HepG2 (cell line): ENCODE measurements around the gene SMTNL1. TPM values are rescaled to one million over a fixed set of nuclear protein-coding genes. Genes with fewer than 3 reads are reported as not detected.

ENCODE experiments used
- ATAC-seq: fragments of 200-7000 bp; cut with Tn5 transposase; 3 replicates; pipeline ENCODE4 v1.9.1; 2020; ENCODE audit warnings: mild to moderate bottlenecking, moderate library complexity
- BruUV-seq: library from RNA; stranded (reverse); fragments of 400-500 nt; replicated peaks from 2 replicates; lab custom pipeline; 2021; lab: Mats Ljungman, UMichigan
- CTCF ChIA-PET: fragments of 300-600 bp; formaldehyde crosslinking; extraction: SDS; loops from one replicate; lab custom pipeline; 2021; ENCODE audit warnings: low total read pairs, inconsistent platforms, low intra/inter-chr PET ratio; lab: Yijun Ruan, JAX
- POLR2A ChIA-PET: fragments of 350-600 bp; sonication (Branson Sonifier 250); formaldehyde crosslinking; loops from one replicate; lab custom pipeline; 2020; ENCODE audit warnings: antibody characterized with exemption, inconsistent platforms; lab: Yijun Ruan, JAX
- DNase-seq: peaks from one replicate; pipeline ENCODE4 v3.0.0-alpha.2; 2015; ENCODE audit warnings: low spot score
- FAIRE-seq: peaks from 3 replicates; lab custom pipeline; 2011; peaks lifted over from hg19 to GRCh38; lab: Jason Lieb, UNC
- H2AFZ ChIP-seq: one replicate; pipeline ENCODE4 v1.6.1; 2011; ENCODE audit warnings: low read length, inconsistent platforms
- H3K27ac ChIP-seq: fragments of 300-600 bp; 3 replicates; pipeline ENCODE4 v1.8.0; 2011; ENCODE audit warnings: mixed run types, mild to moderate bottlenecking, mixed read lengths, low read length, inconsistent platforms; ENCODE audit not compliant: insufficient read depth; ENCODE audit errors: extremely low read length
- H3K27me3 ChIP-seq, 2 experiments: fragments of 200-600 bp in 1 of 2; 2 replicates in 1 of 2; 3 replicates in 1 of 2; pipeline versions ENCODE4 v1.6.0 to v1.8.0; 2011; ENCODE audit warnings: low read length in 2 of 2, mild to moderate bottlenecking in 2 of 2, moderate library complexity in 2 of 2, inconsistent platforms in 1 of 2; ENCODE audit not compliant: insufficient read depth in 2 of 2, control insufficient read depth in 1 of 2
- H3K36me3 ChIP-seq, 2 experiments: fragments of 200-600 bp in 1 of 2; replicated peaks in 1 of 2; 2 replicates in 1 of 2; 3 replicates in 1 of 2; pipeline versions ENCODE4 v1.5.1 to v1.8.0; 2011; ENCODE audit warnings: low read length in 2 of 2, inconsistent platforms in 1 of 2; ENCODE audit not compliant: insufficient read depth in 2 of 2, control insufficient read depth in 1 of 2
- H3K4me1 ChIP-seq: 2 replicates; pipeline ENCODE4 v1.5.1; 2012; ENCODE audit warnings: low read length, inconsistent platforms; ENCODE audit not compliant: insufficient read depth
- H3K4me2 ChIP-seq: 2 replicates; pipeline ENCODE4 v1.6.0; 2011; ENCODE audit warnings: low read depth, low read length, inconsistent platforms
- H3K4me3 ChIP-seq, 3 experiments: fragments of 200-600 bp in 1 of 3; sonication (generic), shearing (Covaris generic) in 1 of 3; replicated peaks in 1 of 3; 2 replicates each; pipeline ENCODE4 v1.5.1; 2011 to 2016; ENCODE audit warnings: low read length in 3 of 3, inconsistent platforms in 2 of 3, low read depth in 2 of 3, mild to moderate bottlenecking in 2 of 3, control low read depth in 1 of 3, mixed read lengths in 1 of 3; ENCODE audit not compliant: insufficient read depth in 1 of 3
- H3K79me2 ChIP-seq: one replicate; pipeline ENCODE4 v1.6.1; 2011; ENCODE audit warnings: low read length, inconsistent platforms; ENCODE audit not compliant: insufficient read depth
- H3K9ac ChIP-seq: 2 replicates; pipeline ENCODE4 v1.6.0; 2011; ENCODE audit warnings: mild to moderate bottlenecking, low read depth, low read length, inconsistent platforms; ENCODE audit not compliant: insufficient read depth
- H3K9me3 ChIP-seq: 2 replicates; pipeline ENCODE4 v1.5.1; 2012; ENCODE audit warnings: mild to moderate bottlenecking, low read length
- H4K20me1 ChIP-seq: 2 replicates; pipeline ENCODE4 v1.6.0; 2011; ENCODE audit warnings: inconsistent platforms, mild to moderate bottlenecking, low read length, moderate library complexity; ENCODE audit not compliant: insufficient read depth
- ATAD3A ChIP-seq: sonication (generic); formaldehyde crosslinking; IDR thresholded peaks from 2 replicates; pipeline ENCODE4 v1.4.0; 2020; ENCODE audit warnings: missing genetic modification reagents
- ATF4 ChIP-seq, 2 experiments: fragments of 450-650 bp in 1 of 2; sonication (generic) in 1 of 2; formaldehyde crosslinking; IDR thresholded peaks; 2 replicates each; pipeline versions ENCODE4 v1.5.0 to v1.8.0; 2020 to 2022; ENCODE audit warnings: mild to moderate bottlenecking in 1 of 2, missing genetic modification reagents in 1 of 2
- ATF6 ChIP-seq: sonication (generic); formaldehyde crosslinking; conservative IDR thresholded peaks from 2 replicates; pipeline ENCODE4 v1.4.0; 2020; ENCODE audit warnings: missing genetic modification reagents
- DBP ChIP-seq: sonication (generic); formaldehyde crosslinking; IDR thresholded peaks from 2 replicates; pipeline ENCODE4 v1.4.0; 2020; ENCODE audit warnings: missing genetic modification reagents; ENCODE audit errors: not compliant biosample characterization
- DR1 ChIP-seq: sonication (generic); formaldehyde crosslinking; IDR thresholded peaks from 2 replicates; pipeline ENCODE4 v1.8.0; 2021; ENCODE audit warnings: mild to moderate bottlenecking, missing genetic modification reagents, inconsistent platforms
- GABPA ChIP-seq, 2 experiments: IDR thresholded peaks; 2 replicates each; pipeline ENCODE4 v1.6.1; 2011 to 2016; ENCODE audit warnings: low read depth in 2 of 2, low read length in 1 of 2, missing biosample characterization in 1 of 2, missing genetic modification characterization in 1 of 2
- GTF3A ChIP-seq: sonication (generic); formaldehyde crosslinking; conservative IDR thresholded peaks from 2 replicates; pipeline ENCODE4 v1.4.0; 2020; ENCODE audit warnings: mild to moderate bottlenecking, missing genetic modification reagents
- HNRNPK ChIP-seq: fragments of 200-400 bp; formaldehyde crosslinking; IDR thresholded peaks from 2 replicates; pipeline ENCODE4 v1.6.1; 2018; ENCODE audit warnings: low read length, low read depth, moderate library complexity, mild to moderate bottlenecking; ENCODE audit not compliant: poor library complexity, severe bottlenecking
- PCBP2 ChIP-seq: fragments of 200-400 bp; formaldehyde crosslinking; optimal IDR thresholded peaks from 2 replicates; pipeline ENCODE3; 2018; ENCODE audit warnings: low read length, low read depth; ENCODE audit not compliant: poor library complexity, severe bottlenecking
- ZBTB20 ChIP-seq: sonication (generic); formaldehyde crosslinking; IDR thresholded peaks from 2 replicates; pipeline ENCODE4 v1.8.1; 2023; ENCODE audit warnings: missing genetic modification reagents, low read depth, mild to moderate bottlenecking, borderline replicate concordance
- ZBTB44 ChIP-seq: sonication (generic); formaldehyde crosslinking; IDR thresholded peaks from 2 replicates; pipeline ENCODE4 v1.4.0; 2020; ENCODE audit warnings: missing genetic modification reagents
- ZNF331 ChIP-seq: sonication (generic); formaldehyde crosslinking; IDR thresholded peaks from 2 replicates; pipeline ENCODE4 v1.4.0; 2020; ENCODE audit warnings: missing genetic modification reagents
- ZNF496 ChIP-seq: sonication (generic); formaldehyde crosslinking; IDR thresholded peaks from 2 replicates; pipeline ENCODE4 v1.8.1; 2023; ENCODE audit warnings: mild to moderate bottlenecking, moderate library complexity, missing genetic modification reagents; ENCODE audit not compliant: insufficient replicate concordance
- ZNF530 ChIP-seq: sonication (generic); formaldehyde crosslinking; IDR thresholded peaks from 2 replicates; pipeline ENCODE4 v1.5.0; 2020; ENCODE audit warnings: low read depth, mild to moderate bottlenecking, missing genetic modification reagents
- ZNF629 ChIP-seq: sonication (generic); formaldehyde crosslinking; conservative IDR thresholded peaks from 2 replicates; pipeline ENCODE4 v1.5.0; 2020; ENCODE audit warnings: missing genetic modification reagents
- WGBS: methylation state at CpG from one replicate; pipeline ENCODE4 v1.1.6; 2017; ENCODE audit warnings: low lambda C conversion rate; 5-methylcytosine and 5-hydroxymethylcytosine counted together
- in situ Hi-C: cut with HindIII; loops from 2 replicates; pipeline ENCODE4 v1.10.0; 2017; ENCODE audit warnings: low pct_unique_long_range_greater_than_20kb; ENCODE audit not compliant: extremely low pct_ligation_motif_present
- intact Hi-C: fragments of 100-400 bp; cut with micrococcal nuclease; formaldehyde crosslinking; loops from one replicate; pipeline ENCODE4 v1.10.0; 2022; ENCODE audit not compliant: unreplicated experiment
- polyA plus RNA-seq, 8 experiments: library from polyadenylated mRNA; depleted of rRNA in 3 of 8; stranded (reverse) in 7 of 8; unstranded in 1 of 8; fragments of >200 nt; fragmentation: Illumina TruSeq in 4 of 8; extraction: Trizol in 4 of 8; gene quantifications; 2 replicates each; pipeline versions ENCODE4 v1.2.1 to v1.2.3, GENCODE V29; 2011 to 2016; ENCODE audit warnings: low read depth in 4 of 8, missing spikeins in 1 of 8, mixed read lengths in 1 of 8; ENCODE audit not compliant: insufficient read depth in 1 of 8
- total RNA-seq, 5 experiments: library from RNA; depleted of rRNA; stranded (reverse); fragments of >200 nt; fragmentation: Illumina TruSeq; extraction: Trizol; gene quantifications; 2 replicates each; pipeline ENCODE4 v1.2.3, GENCODE V29; 2016; ENCODE audit warnings: low read depth in 1 of 5

The SMTNL1 gene
- total and polyA plus RNA-seq, 2 of the 13 experiments (the other 11 are each of a cell fraction or from before 2014, with no cell fraction given) = 0.04 TPM; not detected in 1

GRCh38 chr11:57527056-57527631, 10.3 kb upstream of the SMTNL1 start:
- WGBS = 19% methylated on average over 7 of the region's 7 CpGs
- intact Hi-C loops = loop anchor here (1.0 kb wide), 4 partner anchors 34 to 182 kb away; no protein-coding TSS in a partner anchor
- H3K4me3 ChIP-seq = no peak overlapping the region
- peaks cover 0 to 5% of the 10 kb centered on the region in 2 experiments; a peak in 1 of 5 replicates for H3K27me3 ChIP-seq
- ATAC-seq = peak; percentile 32
- peaks cover 0 to 5% of the 10 kb centered on the region in 2 experiments; a peak in 1 of 5 replicates for H3K36me3 ChIP-seq
- no peak overlapping the region for H3K27ac ChIP-seq
- no peaks in the 10 kb centered on the region for H3K9me3 ChIP-seq
- no peak overlapping the region for H3K4me2 ChIP-seq
- in situ Hi-C loops = loop anchor here (5.0 kb wide), 1 partner anchor 35 kb away; no protein-coding TSS in a partner anchor
- H3K9ac ChIP-seq = 0 out of 2 replicates have a peak overlapping the region, but pooled peaks have one; percentile 16
- POLR2A ChIA-PET = interaction anchor here (1.0 to 5.2 kb wide), 7 partner anchors 12 to 69 kb away, joined by 3 to 42 read pairs (median 9); partner anchors contain the start of genes RTN4RL2 and SLC43A1
- BruUV-seq = no TSS peak
- no peaks in the 10 kb centered on the region for H4K20me1 ChIP-seq
- peak; percentile 64 for DNase-seq
- CTCF ChIA-PET = interaction anchor here (1.1 to 3.0 kb wide), 5 partner anchors 20 to 182 kb away, joined by 3 to 101 read pairs (median 7); partner anchors contain the start of gene RTN4RL2
- H2AFZ ChIP-seq = no peak overlapping the region
- H3K4me1 ChIP-seq = peaks cover 39% of the 10 kb centered on the region
- peaks cover 13% of the 10 kb centered on the region for H3K79me2 ChIP-seq
- FAIRE-seq = peak; percentile 94
- 0 out of 2 replicates have a peak, but pooled peaks have one; percentile 8 for TF ChIP-seq ZNF629 (CRISPR knock-in tag)
- TF ChIP-seq ZBTB20 = no peak
- TF ChIP-seq HNRNPK = no peak
- no peak for TF ChIP-seq ZNF530
- TF ChIP-seq GABPA (IDR thresholded peaks at IDR 0.05; ENCODE audit: low read depth, low read length) = no peak
- no peak for TF ChIP-seq GABPA (CRISPR knock-in tag; IDR thresholded peaks at IDR 0.05; ENCODE audit: low read depth)
- no peak for TF ChIP-seq DBP (CRISPR knock-in tag)
- TF ChIP-seq ATF6 = no peak
- TF ChIP-seq ZNF496 (CRISPR knock-in tag) = no peak
- no peak for TF ChIP-seq ATAD3A
- no peak for TF ChIP-seq DR1
- 0 out of 2 replicates have a peak, but pooled peaks have one; percentile 38 for TF ChIP-seq ZNF331 (CRISPR knock-in tag)
- TF ChIP-seq ZBTB44 = no peak
- TF ChIP-seq PCBP2 = no peak
- no peak for TF ChIP-seq GTF3A
- peak in 1 of 2 experiments; percentile 95; a peak in 2 of 4 replicates for TF ChIP-seq ATF4 (CRISPR knock-in tag; IDR thresholded peaks at IDR 0.05)
